Testis (tissue), 3 donors: ENCODE results near the gene KIRREL1. TPM values are rescaled to one million over a fixed set of nuclear protein-coding genes. Genes with fewer than 3 reads are reported as not detected.

ENCODE experiments used
- DNase-seq: peaks from one replicate; pipeline ENCODE4 v3.0.0-alpha.2; 2019
- H3K27ac ChIP-seq, 2 donors: fragments of 200-600 bp; sonication (generic); one replicate each; pipeline ENCODE4 v1.5.1; 2019
- H3K27me3 ChIP-seq: fragments of 200-600 bp; sonication (generic); one replicate; pipeline ENCODE4 v1.5.1; 2019
- H3K36me3 ChIP-seq: fragments of 200-600 bp; sonication (generic); one replicate; pipeline ENCODE4 v1.5.1; 2017; ENCODE audit warnings: low read depth; ENCODE audit errors: missing control alignments
- H3K4me1 ChIP-seq: fragments of 200-600 bp; sonication (generic); one replicate; pipeline ENCODE4 v1.5.1; 2019
- H3K4me3 ChIP-seq, 2 donors: fragments of 200-600 bp; sonication (generic); one replicate each; pipeline ENCODE4 v1.5.1; 2017 to 2019
- H3K9me3 ChIP-seq: fragments of 200-600 bp; sonication (generic); one replicate; pipeline ENCODE4 v1.5.1; 2017
- POLR2A ChIP-seq: fragments of 450-650 bp; IDR thresholded peaks from one replicate; pipeline ENCODE4 v1.6.1; 2017; ENCODE audit warnings: antibody characterized with exemption, mild to moderate bottlenecking, moderate library complexity
- WGBS, 2 donors: methylation state at CpG; one replicate each; pipeline ENCODE4 v1.1.5; 2018; 5-methylcytosine and 5-hydroxymethylcytosine counted together
- intact Hi-C: fragments of 100-400 bp; cut with DNase I; formaldehyde crosslinking; loops from one replicate; pipeline ENCODE4 v1.15.1; 2023; ENCODE audit warnings: low total_unique reads
- polyA plus RNA-seq: library from polyadenylated mRNA; stranded (reverse); fragments of 350-450 nt; fragmentation: Illumina TruSeq; extraction: RNeasy Lipid Tissue Mini Kit (QIAGEN cat#74804); gene quantifications from one replicate; pipeline ENCODE4 v1.2.3, GENCODE V29; 2014; ENCODE audit warnings: low read depth, low replicate concordance; ENCODE audit not compliant: insufficient read depth
- total RNA-seq, 2 donors: library from RNA; depleted of rRNA; stranded (reverse); fragments of >200 nt; gene quantifications; one replicate each; pipeline ENCODE4 v1.2.3, GENCODE V29; 2016
- TF ChIP-seq, protein P1 (sequence below), 3 experiments: fragments of 450-650 bp in 2 of 3; fragments of 200-600 bp in 1 of 3; sonication (generic) in 1 of 3; IDR thresholded peaks; one replicate each; pipeline ENCODE4 v1.5.1; 2016 to 2019; ENCODE audit warnings: antibody characterized with exemption in 3 of 3, mild to moderate bottlenecking in 2 of 3, moderate library complexity in 1 of 3

KIRREL1 gene
- total and polyA plus RNA-seq, 3 donors from 2014 or later = 15.5 to 31.9 (median 19.9) TPM

DNA sequence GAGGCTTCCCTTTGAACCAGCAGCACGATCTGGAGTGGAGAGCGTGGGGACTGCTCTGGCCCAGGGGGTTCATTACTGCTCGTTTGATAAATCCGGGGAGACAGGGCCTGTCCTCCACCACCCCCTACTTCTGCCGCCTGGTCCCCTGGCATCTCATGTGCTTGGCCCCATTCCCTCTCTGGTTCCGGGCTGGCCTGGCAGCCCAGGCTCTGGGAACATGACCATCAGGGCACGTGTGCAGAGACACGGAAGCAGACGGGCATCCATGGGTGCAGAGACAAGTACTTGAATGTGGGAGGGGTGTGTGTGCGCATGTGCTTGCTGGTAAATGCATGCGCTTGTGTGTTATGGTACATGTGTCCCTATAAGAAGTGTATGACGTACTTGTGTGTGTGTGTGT is 75.5 kb downstream of the KIRREL1 start:
- 53 to 85% methylated on average over 12 of the region's 12 CpGs for WGBS, 2 donors

DNA sequence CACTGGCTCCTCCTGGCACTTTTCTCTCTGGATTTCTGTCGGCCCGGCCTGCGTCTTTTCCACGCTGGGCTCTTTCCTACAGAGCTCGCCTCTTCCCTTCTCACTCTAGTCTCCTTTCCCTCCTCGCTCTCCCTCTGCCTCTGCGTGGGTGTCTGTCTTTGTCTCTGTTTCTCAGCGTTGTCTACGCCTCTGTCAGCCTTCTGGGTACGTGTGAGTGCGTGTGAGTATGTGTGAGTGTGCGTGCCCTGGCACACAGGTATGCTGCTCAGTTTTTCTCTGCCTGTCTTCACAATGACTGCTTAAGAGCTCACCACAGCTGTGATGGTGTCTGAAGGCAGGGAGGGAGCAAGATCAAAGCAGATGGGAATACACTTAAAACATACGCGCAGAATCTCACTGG is 77.7 kb downstream of the KIRREL1 start:
- no peak overlapping the region for H3K27ac ChIP-seq
- no peaks in the 10 kb centered on the region for H3K27me3 ChIP-seq
- peak; percentile 18 for DNase-seq
- H3K4me3 ChIP-seq = no peak overlapping the region
- 31 to 40% methylated on average over 14 of the region's 14 CpGs for WGBS, 2 donors
- no peaks in the 10 kb centered on the region for H3K9me3 ChIP-seq
- no peaks in the 10 kb centered on the region for H3K36me3 ChIP-seq
- TF ChIP-seq POLR2A = no peak
- TF ChIP-seq, protein P1, sequence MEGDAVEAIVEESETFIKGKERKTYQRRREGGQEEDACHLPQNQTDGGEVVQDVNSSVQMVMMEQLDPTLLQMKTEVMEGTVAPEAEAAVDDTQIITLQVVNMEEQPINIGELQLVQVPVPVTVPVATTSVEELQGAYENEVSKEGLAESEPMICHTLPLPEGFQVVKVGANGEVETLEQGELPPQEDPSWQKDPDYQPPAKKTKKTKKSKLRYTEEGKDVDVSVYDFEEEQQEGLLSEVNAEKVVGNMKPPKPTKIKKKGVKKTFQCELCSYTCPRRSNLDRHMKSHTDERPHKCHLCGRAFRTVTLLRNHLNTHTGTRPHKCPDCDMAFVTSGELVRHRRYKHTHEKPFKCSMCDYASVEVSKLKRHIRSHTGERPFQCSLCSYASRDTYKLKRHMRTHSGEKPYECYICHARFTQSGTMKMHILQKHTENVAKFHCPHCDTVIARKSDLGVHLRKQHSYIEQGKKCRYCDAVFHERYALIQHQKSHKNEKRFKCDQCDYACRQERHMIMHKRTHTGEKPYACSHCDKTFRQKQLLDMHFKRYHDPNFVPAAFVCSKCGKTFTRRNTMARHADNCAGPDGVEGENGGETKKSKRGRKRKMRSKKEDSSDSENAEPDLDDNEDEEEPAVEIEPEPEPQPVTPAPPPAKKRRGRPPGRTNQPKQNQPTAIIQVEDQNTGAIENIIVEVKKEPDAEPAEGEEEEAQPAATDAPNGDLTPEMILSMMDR (IDR thresholded peaks at IDR 0.05) = no peak
- intact Hi-C loops = no loop called here
- peaks cover 14% of the 10 kb centered on the region for H3K4me1 ChIP-seq

More for the DNA sequence above, 75.5 kb downstream of the KIRREL1 start:
- no peaks in the 10 kb centered on the region for H3K27me3 ChIP-seq
- DNase-seq = no peak
- H3K27ac ChIP-seq = no peak overlapping the region
- peaks cover 14% of the 10 kb centered on the region for H3K4me1 ChIP-seq
- H3K4me3 ChIP-seq = no peak overlapping the region
- no peaks in the 10 kb centered on the region for H3K9me3 ChIP-seq
- TF ChIP-seq, protein P1 (IDR thresholded peaks at IDR 0.05) = no peak
- TF ChIP-seq POLR2A = no peak
- intact Hi-C loops = no loop called here
- H3K36me3 ChIP-seq = no peaks in the 10 kb centered on the region

DNA sequence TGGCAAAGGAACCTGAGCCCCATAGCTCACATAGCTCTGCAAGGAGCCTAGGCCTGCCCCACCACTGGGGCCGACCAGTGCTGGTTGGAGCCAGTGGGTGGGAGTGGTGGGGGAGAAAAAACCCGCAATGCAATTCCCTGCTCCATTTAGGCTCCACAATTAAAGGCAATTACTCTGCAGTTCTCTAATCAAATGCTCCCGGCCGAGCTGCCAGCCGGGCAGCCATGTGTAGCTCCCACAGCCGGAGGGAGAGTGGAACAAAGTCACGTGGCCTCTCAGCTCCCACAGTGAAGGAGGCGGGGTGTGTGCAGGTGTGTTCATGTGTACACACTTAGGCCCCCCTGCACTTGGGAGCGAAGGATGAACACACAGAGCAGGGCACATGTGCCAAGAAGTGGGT is 81.6 kb downstream of the KIRREL1 start:
- Histone ChIP-seq H3K9me3 (no peaks in the 10 kb centered on the region), H3K27me3 (no peaks in the 10 kb centered on the region), H3K4me3 (no peak overlapping the region), H3K4me1 (peaks cover 14% of the 10 kb centered on the region), H3K27ac (no peak overlapping the region), H3K36me3 (no peaks in the 10 kb centered on the region)
- intact Hi-C loops = no loop called here
- no peak for TF ChIP-seq POLR2A
- TF ChIP-seq, protein P1 (IDR thresholded peaks at IDR 0.05) = no peak
- WGBS, 2 donors = 74 to 79% methylated on average over 9 of the region's 9 CpGs
- DNase-seq = no peak

DNA sequence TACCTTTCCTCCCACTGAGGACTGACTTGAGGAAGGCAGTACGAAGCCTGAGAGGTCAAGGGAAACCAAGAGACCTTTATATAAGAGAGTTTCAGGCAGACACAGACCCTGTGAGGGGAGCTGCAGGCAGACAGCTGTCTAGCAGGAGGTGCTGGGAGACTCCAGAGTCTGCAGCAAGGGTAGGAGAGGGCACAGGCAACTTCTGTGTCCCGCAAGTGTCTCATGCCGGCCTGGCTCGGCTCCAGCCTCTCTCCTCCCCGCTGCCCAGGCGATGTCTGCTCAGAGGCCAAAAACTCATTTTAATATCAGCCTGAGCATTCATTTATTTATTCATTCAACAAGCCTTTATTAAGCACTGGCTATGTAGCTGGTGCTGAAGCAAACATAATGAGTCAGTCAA is 83.0 kb downstream of the KIRREL1 start:
- Histone ChIP-seq H3K27ac (no peak overlapping the region), H3K9me3 (no peaks in the 10 kb centered on the region), H3K4me1 (peaks cover 2% of the 10 kb centered on the region), H3K27me3 (no peaks in the 10 kb centered on the region), H3K4me3 (no peak overlapping the region), H3K36me3 (no peaks in the 10 kb centered on the region)
- TF ChIP-seq, protein P1 (IDR thresholded peaks at IDR 0.05) = no peak
- TF ChIP-seq POLR2A = no peak
- intact Hi-C loops = no loop called here
- WGBS, 2 donors = 45 to 92% methylated on average over 1 to 6 of the region's 6 CpGs
- no peak for DNase-seq

DNA sequence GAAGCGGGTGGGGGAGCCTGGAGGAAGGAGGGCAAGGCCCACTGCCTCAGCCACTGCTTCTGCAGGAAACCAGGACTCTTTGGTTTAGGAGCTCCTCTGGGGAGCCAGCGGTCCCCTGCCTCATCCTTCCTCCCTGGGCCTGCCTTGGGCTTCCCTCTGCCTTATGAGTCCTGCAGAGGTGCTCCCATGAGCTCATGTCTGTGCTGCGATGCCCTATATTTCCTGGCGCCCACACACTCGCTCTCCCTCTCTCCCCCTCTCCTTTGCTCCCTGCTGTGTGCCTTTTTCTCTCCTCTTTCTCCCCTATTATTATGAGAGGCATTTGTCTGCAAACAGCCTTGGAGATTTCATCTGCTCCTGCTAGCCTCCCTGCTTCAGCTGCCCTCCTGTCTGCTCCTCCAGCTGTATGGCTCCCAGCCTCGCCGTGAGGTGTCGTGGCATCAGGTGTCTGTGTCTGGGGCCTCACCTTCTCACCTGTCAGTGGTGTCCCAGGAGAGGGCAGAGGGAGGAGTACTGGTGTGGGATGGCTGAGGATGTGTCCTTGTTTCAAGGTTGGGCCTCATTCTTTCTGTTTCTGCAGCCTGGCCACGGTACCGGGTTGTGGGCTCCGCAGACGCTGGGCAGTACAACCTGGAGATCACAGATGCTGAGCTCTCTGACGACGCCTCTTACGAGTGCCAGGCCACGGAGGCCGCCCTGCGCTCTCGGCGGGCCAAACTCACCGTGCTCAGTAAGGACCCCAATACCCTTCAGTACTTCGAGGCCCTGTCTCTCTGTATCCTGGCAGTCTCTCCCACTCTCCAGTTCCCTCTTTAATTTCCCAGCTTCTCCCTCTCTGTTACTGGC is 84.2 kb downstream of the KIRREL1 start:
- no peak overlapping the region for H3K27ac ChIP-seq
- H3K36me3 ChIP-seq = no peaks in the 10 kb centered on the region
- H3K4me1 ChIP-seq = no peaks in the 10 kb centered on the region
- no peaks in the 10 kb centered on the region for H3K27me3 ChIP-seq
- WGBS, 2 donors = 80 to 83% methylated on average over 18 to 22 of the region's 22 CpGs
- DNase-seq = no peak
- intact Hi-C loops = no loop called here
- H3K9me3 ChIP-seq = no peaks in the 10 kb centered on the region
- TF ChIP-seq, protein P1 (IDR thresholded peaks at IDR 0.05) = no peak
- no peak for TF ChIP-seq POLR2A
- H3K4me3 ChIP-seq = no peak overlapping the region
